HG03432 (cell line): ENCODE measurements around the gene KLHL34.
A peak's percentile ranks its signal among the peaks of the same experiment; 100 is the strongest.

Source experiments
- ATAC-seq: cut with Tn5 transposase; IDR thresholded peaks from one replicate; pipeline ENCODE4 v1.9.1; 2021; ENCODE audit warnings: mild to moderate bottlenecking, moderate library complexity; ENCODE audit not compliant: unreplicated experiment

The KLHL34 gene, protein sequence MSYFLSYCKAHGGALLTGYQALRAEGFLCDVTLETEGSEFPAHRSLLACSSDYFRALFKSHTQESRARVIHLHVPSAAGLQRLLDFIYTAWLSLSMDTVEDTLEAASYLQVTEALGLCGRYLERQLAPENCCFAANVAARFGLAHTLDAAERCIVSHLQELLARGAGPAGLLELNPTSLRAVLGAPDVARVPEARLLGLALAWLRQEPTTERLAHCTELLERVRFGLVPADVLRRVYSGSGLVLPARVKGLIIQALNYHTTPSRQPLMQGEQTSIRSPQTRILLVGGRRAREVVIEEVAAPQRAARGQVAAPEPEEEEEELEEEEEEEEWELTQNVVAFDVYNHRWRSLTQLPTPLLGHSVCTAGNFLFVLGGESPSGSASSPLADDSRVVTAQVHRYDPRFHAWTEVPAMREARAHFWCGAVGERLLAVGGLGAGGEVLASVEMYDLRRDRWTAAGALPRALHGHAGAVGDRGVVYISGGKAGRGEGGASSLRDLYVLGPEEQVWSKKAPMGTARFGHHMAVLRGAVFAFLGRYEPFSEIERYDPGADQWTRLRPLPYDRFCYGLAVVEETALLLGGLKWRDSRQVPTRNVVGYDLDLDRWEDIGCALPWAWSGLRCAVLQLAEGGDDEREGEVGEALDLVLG

DNA sequence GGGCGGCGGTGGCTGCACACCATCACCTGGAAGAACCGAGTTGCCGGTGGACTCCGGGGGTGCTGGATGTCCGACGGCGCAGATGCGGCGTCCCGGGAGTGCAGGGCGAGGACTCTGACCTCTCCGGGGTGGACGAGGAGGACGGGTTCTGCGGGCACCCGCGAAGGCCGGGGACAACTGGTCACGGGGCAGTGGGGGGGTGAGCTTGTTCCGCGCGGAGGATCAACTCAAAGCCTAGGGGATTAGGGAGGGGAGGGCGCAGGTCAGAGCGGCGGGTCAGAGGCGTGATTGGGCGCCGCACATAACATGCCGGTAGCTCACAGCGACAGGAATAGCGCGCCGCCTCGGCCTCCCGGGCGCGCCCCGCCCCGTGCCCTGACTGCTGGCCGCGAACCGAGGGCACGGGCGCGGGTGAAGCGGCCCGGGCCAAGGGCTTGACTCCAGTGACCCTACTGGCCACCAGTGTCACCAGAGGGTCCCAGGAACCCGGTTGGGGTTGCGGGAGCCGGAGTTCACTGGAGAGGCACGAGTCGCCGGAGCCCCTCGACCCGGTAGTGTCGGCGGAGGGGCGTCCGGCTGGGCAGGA lies at the start of gene KLHL34:
TSS of gene KLHL34 (minus strand) at position 179 of the 586 bp plus-strand sequence. CDS start 542 bp downstream, outside the sequence.
- peak; percentile 65 for ATAC-seq

DNA sequence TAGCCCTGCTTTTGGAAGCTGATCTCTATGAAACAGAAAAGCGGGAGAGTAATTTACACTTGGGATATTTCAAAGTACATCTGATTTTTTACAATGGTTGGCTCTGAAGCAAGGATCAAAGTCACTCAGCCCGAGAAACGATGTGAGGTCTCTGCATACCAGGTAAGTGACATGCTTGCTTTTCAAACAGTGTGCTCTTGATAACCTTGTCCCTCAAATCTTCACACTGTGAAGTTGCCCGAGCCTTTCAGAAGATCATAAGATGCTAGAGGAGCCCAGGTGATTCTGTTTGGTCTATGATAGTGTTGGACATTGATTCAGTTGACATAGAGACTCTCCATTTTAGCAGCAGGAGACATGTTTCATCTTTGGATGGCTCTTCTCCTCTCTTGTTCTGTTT lies 47.1 kb upstream of the KLHL34 start:
- no peak for ATAC-seq

DNA sequence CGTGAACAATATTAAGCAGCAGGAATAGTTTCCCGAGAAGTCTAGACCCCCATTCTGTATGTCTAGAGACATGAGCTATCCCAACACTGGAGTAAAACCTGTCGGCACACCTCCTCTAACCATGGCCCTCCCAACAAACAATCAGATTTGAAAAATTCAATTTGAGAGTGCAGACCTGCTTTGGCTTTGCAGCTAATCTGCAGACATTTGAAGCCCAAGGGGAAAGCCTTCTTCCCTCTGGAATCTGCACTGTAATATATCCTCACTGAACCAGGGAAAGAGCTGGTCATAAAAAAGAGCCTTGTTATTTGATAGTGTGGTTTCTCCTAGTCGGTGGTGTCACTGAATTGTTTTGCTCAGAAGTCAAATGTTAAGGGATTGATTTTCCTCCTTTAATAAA lies 44.6 kb upstream of the KLHL34 start:
- no peak for ATAC-seq

DNA sequence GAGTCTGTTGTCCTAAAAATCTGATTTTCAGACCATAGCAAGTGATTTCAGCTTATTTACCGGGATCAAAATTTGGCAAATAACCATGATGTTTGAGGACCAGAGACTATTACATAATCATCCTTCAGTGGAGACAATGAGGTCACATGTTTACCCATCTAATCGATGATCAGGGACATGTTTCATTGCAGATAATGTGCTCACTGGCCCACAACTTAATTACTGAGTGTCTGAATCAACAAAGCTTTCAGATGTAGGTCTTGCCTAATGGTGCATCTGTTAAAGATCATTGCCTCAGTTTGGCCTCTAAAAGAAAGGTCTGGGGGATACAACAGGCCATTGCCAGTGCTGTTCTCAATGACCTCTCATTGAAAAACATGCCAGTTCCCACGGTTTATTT lies 42.8 kb upstream of the KLHL34 start:
- ATAC-seq: no peak

DNA sequence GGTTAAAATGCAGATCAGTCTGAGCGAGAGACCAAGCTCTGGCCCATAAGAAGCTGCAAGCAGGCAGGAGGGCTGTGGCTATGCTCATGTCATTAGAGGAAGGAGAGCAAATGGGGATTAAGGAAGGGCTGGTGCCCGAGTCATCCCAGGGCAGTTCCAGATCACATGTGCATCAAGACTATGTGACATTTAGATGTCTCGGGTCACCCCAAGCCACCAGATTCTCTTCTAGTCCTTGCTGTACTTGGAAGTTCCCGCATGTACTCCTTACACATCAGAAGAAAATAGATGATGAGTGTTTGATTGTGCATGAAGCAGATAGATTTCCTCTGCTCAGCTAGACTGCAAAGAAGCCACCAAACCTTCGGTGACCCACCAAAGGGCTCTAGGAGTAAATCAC lies 42.1 kb upstream of the KLHL34 start:
- ATAC-seq: no peak

DNA sequence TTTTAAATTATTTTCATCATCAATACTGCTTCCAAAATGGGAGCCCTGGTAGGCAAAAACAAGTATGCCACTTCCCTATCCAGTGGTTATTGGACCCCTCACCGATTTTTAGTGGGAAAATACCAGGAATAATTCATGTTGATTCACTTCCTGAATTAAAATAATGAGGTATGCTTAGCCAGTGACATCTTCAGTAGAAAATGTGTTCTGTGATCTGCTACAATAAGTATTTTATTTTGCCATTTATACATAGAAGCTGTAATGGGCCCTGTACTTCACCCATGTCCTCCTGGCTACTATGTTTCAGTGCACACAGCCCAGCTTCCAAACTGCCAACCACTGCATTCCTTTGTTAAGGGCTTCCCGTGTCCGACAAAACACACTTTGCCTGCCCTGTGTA lies 41.0 kb upstream of the KLHL34 start:
- no peak for ATAC-seq

DNA sequence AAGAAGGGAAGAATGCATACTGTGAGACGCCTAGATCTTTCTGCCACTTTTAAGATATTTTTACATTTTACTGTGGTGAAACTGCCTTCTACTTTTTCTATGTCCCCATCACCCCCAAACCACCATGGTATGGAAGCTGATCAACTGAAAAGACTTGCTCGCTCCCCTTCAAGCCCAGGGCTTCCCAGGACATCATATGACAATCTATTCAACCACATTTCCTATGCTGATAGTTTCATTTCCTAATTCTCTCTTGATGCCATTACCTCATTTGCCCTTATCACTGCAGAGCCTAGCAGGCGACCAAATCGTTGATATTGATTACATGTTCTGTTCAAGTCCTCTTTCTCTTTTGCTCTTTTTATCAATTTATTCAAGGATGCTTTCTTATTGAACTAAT lies 40.1 kb upstream of the KLHL34 start:
- no peak for ATAC-seq

DNA sequence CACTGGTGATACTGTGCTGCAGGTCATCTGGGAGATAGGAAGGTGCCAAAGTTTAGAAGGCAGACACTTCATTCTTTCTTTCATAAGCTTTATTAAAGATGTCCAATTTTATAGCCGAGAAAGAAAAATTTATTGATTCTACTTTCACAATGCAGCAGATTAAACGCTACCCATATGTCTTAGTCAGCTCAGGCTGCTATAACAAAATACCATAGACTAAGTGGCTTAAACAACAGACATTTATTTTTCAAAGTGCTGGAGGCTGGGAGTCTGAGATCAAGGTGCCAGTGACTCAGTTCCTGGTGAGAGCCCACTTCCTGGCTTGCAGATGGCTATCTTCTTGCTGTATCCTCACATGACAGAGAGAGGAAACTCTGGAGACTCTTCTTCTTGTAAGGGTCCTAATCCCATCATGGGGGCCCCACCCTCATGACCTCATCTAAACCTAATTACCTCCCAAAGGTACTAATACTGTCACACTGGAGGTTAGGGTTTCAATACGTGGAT lies 33.4 kb upstream of the KLHL34 start:
- no peak for ATAC-seq

DNA sequence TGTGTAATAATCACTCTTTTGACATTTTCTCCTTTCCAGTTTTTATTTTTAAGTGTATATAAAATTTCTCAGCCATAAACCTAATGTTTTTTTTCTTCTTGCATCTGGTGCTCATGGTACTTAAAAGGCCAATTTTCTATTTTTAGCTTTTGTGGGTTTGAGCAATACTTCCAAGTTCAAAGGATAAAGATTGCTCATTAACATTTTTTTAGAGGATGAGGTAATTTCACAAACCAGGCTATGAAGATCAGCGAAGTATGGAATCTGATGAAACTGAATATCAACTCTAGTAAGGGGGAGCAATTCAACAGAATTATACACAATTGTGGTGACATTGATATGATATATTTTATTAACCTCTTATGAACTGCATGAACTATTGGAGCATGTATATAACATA lies 25.8 kb upstream of the KLHL34 start:
- no peak for ATAC-seq

DNA sequence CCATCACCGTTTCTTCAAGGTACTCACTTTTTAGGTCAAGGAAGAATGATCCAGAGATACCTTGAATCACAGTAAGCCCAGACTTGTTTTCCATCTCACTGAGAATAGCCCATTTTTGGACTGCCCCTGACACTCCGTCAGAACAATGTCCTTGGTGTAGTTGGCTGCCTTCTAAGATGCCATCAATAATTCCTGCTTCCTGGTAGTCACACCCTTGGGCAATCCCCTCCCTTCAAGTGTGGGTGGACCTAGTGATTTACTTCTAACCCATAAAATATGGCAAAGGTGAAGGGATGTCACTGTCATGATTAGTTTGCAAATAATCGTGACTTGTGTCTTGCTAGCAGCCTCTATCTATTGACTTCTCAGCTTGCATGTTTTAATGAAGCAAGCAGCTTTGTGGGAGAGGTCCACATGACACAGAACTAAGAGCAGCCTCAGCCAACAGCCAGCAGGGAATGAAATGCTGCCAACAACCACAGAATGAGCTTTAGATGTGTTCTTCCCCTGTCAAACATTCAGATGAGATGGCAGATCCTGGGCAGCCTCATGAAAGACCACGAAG lies 20.0 kb upstream of the KLHL34 start:
- no peak for ATAC-seq

DNA sequence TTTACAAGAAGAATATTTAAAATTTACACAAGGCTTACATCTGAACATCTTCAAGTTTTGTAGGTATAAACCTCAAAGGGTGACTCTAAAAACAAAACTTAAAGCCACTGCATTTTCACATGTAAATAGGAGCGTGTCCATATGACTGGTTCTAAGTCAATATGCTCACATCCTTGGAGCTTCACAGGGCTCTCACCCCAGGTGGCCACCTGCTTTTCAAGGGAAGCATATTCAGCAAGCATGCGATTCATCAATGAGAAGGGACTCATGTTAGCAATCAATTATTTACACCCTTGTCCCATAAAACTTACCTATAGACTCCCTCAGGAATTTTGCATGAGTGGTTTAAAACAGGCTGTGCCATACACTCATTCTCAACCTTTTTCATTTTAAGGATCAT lies 17.8 kb upstream of the KLHL34 start:
- ATAC-seq: no peak

DNA sequence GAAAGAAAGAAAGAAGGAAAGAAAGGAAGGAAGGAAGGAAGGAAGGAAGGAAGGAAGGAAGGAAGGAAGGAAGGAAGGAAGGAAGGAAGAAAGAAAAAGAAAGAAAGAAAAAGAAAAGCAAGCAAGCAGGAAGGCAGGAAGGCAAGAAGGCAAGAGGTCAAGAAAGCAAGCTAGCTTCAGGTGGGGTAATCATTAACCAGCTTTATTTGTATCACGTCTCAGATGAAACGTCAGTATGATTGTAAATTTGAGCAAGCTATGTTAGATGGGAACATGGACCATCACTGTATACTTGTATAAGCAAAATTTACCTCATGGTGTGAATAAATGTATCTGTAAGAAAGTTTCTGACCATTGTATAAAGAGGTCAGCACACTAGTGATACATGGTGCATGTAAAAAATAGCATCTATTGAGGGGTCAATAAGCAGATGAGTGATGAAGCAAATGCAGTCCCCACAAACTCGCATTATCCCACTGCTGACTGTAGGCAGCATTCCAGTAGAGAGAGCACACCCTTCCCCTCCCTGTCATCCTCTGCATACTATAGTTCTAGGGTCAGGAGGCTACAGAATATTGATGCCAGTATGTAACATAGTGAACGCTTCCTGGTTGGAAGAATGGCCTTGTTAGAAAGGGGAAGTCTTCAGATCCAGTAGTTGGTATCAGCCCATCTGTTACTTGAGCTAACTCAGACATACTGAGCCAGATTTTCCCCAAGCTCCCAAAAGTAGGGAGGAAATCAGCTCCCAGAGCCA lies 16.5 kb upstream of the KLHL34 start:
- ATAC-seq: no peak

DNA sequence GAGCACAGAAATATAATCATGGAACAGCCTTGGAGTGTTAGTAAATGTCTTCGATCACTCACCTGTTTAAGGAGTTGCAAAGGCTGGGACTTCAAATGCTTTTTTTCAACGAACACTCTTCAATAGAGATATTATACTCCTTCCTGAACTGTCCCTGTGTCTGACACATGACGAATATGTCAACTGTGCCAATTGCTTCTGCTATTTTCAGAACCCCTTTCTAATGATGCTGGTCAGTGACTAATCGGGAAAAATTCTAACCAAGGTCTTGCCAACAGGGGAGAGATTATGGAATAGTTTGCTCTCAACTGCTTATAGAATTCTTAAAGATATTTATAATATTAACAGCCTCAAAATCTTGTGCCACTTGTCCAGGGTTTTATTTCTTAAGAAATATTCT lies 8.5 kb upstream of the KLHL34 start:
- ATAC-seq: no peak

DNA sequence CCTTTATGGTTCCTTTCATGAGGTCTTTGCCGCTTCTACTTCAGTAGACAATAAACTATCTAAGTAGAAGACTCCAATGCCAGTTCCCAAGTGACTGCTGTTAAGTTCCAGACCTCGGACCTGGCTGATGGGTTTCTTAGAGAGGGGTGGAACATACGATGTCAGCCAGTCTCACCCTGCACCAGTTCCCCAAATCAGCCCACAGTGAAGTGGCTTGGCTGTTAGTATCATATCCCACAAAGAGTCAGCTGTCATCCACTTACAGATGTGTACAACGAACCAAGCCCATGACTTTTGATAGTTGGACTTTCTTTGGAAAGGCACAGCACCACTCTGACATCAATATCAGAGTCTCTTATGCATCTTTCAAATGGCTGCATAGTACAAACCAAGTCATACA lies 8.1 kb upstream of the KLHL34 start:
- ATAC-seq: no peak

DNA sequence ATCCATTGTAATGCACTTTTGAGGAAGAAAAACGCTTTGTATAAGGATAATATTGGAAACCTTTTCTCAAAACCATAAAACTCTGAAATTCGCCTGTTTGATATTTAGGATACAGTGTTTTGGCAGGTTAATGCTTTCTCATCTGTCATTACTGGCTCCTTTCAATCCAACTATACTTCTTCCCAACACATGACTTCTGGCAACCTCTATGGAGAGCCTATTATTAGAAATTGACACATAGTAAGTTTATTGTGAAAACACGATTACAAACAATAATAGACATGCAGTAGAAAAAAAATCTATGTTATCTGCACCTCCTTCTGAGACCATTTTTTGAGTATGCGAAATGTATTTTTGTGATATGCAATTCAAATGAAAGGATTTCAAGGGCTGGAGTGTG lies 4.6 kb upstream of the KLHL34 start:
- ATAC-seq: no peak

DNA sequence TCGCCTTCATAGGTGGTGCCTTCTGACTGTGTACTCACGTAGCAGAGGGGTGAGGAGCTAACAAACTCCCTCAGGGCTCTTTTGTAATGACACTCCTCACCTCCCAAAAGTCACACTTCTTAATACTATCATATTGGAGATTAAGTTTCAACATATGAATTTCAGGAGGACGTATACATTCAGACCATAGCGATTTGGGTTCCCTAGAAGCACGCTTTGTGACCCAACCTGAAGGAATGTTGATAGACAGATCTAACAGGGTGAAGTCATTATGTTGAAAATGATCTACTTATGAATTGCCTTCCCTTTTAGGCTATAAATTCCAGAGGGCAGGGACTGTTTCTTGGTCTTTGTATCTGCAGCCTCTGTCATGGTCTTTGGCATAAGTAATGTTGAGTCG lies 3.2 kb upstream of the KLHL34 start:
- no peak for ATAC-seq

DNA sequence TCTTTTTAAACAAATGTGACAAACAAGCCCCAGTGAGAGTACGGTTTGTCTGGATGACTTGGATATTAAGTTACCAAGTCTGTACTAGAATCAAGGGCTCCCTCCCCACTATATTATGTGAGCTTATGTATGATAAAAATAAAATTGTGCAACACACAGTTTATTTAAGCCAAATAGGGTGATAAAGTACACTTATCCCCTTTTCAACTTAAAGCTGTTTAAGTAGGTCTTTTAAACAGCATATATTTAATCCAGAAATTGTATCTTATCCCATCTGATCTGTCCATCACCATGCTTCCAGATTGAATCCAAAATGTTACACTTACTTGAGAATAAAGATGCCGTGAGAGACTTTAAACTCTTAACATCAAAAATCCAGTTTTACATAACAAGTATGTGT lies 2.0 kb upstream of the KLHL34 start:
- no peak for ATAC-seq

DNA sequence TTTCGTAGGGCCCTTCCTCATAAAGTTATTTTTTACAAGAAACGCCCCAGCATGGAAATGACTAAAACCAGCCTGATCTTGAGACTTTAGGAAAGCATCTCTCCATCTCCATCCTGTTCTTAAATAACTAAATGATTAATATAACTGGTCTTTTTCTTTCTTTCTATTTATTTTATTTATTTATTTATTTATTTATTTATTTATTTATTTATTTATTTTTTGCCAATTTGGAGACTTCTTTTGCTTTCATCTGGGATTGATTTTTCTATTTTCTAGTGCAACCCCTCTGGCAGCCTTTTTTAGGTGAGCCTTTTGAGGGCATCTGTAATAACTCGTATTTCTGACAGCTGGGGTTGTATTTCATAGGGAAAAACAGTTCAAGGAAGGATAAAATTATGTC lies 1.2 kb upstream of the KLHL34 start:
- ATAC-seq: no peak

DNA sequence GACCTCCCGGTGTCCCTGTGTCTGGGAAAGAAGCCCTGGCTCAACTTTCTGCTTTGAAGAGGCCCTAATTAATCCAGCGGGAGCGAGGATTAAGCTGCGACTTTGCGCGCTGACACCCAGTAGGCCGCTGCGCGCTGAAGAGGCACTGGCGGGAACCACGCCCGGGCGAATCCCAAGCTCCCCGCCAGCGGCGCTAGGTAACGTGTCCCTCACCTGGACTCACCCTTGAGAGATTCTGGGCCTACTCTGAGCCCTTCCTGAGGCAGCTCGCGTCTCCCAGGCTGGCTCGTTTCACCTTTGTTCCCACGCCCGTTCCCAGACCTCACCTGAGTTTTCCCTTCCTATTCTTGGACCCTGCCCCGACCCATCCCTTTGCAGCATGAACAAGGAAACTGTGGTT lies 616 bp upstream of the KLHL34 start:
- peak; percentile 43 for ATAC-seq

DNA sequence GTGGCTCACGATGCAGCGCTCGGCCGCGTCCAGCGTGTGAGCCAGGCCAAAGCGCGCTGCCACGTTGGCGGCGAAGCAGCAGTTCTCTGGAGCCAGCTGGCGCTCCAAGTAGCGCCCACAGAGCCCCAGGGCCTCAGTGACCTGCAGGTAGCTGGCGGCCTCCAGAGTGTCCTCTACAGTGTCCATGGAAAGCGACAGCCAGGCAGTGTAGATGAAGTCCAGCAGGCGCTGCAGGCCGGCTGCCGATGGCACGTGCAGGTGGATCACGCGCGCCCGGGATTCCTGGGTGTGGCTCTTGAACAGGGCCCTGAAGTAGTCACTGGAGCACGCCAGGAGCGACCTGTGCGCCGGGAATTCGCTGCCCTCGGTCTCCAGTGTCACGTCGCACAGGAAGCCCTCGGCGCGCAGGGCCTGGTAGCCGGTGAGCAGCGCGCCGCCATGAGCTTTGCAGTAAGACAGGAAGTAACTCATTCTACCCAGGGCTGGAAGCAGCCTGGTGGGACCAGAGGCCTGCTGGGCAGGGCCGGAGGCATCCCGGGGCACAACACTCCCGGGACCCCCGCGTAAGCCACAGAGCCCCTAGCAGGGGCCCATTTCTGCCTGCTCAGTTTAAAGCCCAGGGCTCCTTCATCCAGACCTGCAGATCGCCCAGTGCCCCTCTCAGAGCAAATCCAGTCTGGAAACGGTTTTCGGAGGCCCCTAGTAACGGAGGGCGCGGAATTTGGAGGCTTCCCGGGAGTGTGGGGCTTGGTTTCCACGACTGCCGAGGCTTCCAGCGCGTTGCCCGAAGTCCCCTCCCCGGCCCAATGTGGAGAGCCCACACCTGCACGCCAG lies 595 bp downstream of the KLHL34 start:
- ATAC-seq: peak; percentile 21
